ENCODE measurements around the gene ABHD1.

The ABHD1 gene

GRCh38 chr2:27121906-27122305, 1.7 kb upstream of the ABHD1 start:
- no peak for TF ChIP-seq CREB5 (CRISPR knock-in tag; IDR thresholded peaks at IDR 0.05; ENCODE audit: low read depth)
- TF ChIP-seq, protein P1, sequence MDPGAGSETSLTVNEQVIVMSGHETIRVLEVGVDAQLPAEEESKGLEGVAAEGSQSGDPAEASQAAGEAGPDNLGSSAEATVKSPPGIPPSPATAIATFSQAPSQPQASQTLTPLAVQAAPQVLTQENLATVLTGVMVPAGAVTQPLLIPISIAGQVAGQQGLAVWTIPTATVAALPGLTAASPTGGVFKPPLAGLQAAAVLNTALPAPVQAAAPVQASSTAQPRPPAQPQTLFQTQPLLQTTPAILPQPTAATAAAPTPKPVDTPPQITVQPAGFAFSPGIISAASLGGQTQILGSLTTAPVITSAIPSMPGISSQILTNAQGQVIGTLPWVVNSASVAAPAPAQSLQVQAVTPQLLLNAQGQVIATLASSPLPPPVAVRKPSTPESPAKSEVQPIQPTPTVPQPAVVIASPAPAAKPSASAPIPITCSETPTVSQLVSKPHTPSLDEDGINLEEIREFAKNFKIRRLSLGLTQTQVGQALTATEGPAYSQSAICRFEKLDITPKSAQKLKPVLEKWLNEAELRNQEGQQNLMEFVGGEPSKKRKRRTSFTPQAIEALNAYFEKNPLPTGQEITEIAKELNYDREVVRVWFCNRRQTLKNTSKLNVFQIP (CRISPR knock-in tag; IDR thresholded peaks at IDR 0.05; ENCODE audit: borderline replicate concordance, low read depth), result no peak
- no peak for TF ChIP-seq ZFP30 (CRISPR knock-in tag; IDR thresholded peaks at IDR 0.05)
- ATAC-seq, result no peak

DNA sequence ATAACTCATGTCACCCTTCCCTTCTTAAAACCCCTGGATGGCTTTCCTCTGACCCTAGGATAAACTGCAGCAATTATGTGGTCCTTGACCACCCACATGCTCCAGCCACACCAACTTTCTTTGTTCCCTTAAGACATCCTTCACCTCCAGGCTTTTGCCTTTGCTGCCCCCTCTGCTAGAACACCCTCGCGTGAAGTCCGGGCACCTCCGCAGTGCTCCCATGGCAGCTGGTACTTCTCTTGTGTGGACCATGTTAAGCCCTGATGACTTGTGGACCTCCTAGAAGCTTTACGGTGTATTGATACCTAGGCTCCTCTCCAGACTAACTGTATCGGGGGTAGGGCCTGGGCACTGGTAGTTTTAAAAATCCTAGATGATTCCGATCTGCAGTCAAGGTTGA, 824 bp upstream of the ABHD1 start:
- no peak for ATAC-seq
- TF ChIP-seq GLIS3 (CRISPR knock-in tag; IDR thresholded peaks at IDR 0.05), result no peak
- TF ChIP-seq ZC3H10 (CRISPR knock-in tag; IDR thresholded peaks at IDR 0.05), result no peak

DNA sequence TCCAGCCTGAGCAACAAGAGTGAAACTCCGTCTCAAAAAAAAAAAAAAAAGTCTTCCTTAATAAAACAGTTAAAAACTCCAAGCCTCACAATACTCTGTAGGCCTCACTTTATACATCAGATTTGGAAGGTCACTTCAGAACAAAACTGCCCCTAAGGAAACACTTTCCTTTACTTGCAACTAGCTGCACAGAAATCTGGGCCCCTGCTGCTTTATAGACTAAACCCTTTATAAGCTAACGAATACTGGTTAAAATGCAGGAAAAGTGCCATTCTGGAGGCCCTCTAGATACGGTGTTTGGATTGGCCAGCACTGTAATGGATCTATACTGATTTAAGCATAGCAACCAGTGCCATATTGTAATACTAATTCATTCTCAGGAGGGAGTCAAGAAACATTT, 1.5 kb downstream of the ABHD1 start:
- no peak for ATAC-seq
- TF ChIP-seq ZNF565 (CRISPR knock-in tag; conservative IDR thresholded peaks at IDR 0.05; ENCODE audit: low read depth), result no peak
- TF ChIP-seq, protein P2, sequence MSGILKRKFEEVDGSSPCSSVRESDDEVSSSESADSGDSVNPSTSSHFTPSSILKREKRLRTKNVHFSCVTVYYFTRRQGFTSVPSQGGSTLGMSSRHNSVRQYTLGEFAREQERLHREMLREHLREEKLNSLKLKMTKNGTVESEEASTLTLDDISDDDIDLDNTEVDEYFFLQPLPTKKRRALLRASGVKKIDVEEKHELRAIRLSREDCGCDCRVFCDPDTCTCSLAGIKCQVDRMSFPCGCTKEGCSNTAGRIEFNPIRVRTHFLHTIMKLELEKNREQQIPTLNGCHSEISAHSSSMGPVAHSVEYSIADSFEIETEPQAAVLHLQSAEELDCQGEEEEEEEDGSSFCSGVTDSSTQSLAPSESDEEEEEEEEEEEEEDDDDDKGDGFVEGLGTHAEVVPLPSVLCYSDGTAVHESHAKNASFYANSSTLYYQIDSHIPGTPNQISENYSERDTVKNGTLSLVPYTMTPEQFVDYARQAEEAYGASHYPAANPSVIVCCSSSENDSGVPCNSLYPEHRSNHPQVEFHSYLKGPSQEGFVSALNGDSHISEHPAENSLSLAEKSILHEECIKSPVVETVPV (CRISPR knock-in tag; IDR thresholded peaks at IDR 0.05), result no peak
- TF ChIP-seq, protein P3, sequence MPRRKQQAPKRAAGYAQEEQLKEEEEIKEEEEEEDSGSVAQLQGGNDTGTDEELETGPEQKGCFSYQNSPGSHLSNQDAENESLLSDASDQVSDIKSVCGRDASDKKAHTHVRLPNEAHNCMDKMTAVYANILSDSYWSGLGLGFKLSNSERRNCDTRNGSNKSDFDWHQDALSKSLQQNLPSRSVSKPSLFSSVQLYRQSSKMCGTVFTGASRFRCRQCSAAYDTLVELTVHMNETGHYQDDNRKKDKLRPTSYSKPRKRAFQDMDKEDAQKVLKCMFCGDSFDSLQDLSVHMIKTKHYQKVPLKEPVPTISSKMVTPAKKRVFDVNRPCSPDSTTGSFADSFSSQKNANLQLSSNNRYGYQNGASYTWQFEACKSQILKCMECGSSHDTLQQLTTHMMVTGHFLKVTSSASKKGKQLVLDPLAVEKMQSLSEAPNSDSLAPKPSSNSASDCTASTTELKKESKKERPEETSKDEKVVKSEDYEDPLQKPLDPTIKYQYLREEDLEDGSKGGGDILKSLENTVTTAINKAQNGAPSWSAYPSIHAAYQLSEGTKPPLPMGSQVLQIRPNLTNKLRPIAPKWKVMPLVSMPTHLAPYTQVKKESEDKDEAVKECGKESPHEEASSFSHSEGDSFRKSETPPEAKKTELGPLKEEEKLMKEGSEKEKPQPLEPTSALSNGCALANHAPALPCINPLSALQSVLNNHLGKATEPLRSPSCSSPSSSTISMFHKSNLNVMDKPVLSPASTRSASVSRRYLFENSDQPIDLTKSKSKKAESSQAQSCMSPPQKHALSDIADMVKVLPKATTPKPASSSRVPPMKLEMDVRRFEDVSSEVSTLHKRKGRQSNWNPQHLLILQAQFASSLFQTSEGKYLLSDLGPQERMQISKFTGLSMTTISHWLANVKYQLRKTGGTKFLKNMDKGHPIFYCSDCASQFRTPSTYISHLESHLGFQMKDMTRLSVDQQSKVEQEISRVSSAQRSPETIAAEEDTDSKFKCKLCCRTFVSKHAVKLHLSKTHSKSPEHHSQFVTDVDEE (CRISPR knock-in tag; IDR thresholded peaks at IDR 0.05), result no peak
- no peak for TF ChIP-seq OSR1 (CRISPR knock-in tag; IDR thresholded peaks at IDR 0.05)
- no peak for TF ChIP-seq ZNF8 (CRISPR knock-in tag; IDR thresholded peaks at IDR 0.05)
- TF ChIP-seq PPARA (CRISPR knock-in tag; IDR thresholded peaks at IDR 0.05; ENCODE audit: borderline replicate concordance), result no peak
- TF ChIP-seq CREB5 (CRISPR knock-in tag; IDR thresholded peaks at IDR 0.05; ENCODE audit: low read depth), result no peak
- no peak for TF ChIP-seq ZNF70 (CRISPR knock-in tag; IDR thresholded peaks at IDR 0.05)
- TF ChIP-seq ARNTL (CRISPR knock-in tag; IDR thresholded peaks at IDR 0.05; ENCODE audit: borderline replicate concordance, low read depth), result no peak
- TF ChIP-seq CSDC2 (CRISPR knock-in tag; IDR thresholded peaks at IDR 0.05), result no peak
- TF ChIP-seq ZFP3 (CRISPR knock-in tag; IDR thresholded peaks at IDR 0.05), result no peak
- no peak for TF ChIP-seq GLIS3 (CRISPR knock-in tag; IDR thresholded peaks at IDR 0.05)

GRCh38 chr2:27126252-27126710, 2.7 kb downstream of the ABHD1 start:
- TF ChIP-seq GLIS3 (CRISPR knock-in tag; IDR thresholded peaks at IDR 0.05) (no peak), TOX (CRISPR knock-in tag; IDR thresholded peaks at IDR 0.05; ENCODE audit: borderline replicate concordance) (no peak), TCF4 (CRISPR knock-in tag; IDR thresholded peaks at IDR 0.05; ENCODE audit: borderline replicate concordance) (no peak), ARNTL (CRISPR knock-in tag; IDR thresholded peaks at IDR 0.05; ENCODE audit: borderline replicate concordance, low read depth) (no peak), SNAI2 (CRISPR knock-in tag; IDR thresholded peaks at IDR 0.05) (no peak), ISL1 (CRISPR knock-in tag; IDR thresholded peaks at IDR 0.05) (no peak), CREB5 (CRISPR knock-in tag; IDR thresholded peaks at IDR 0.05; ENCODE audit: low read depth) (no peak), ESRRG (CRISPR knock-in tag; IDR thresholded peaks at IDR 0.05) (no peak), ZFP3 (CRISPR knock-in tag; IDR thresholded peaks at IDR 0.05) (no peak), OSR1 (CRISPR knock-in tag; IDR thresholded peaks at IDR 0.05) (no peak), PATZ1 (CRISPR knock-in tag; IDR thresholded peaks at IDR 0.05; ENCODE audit: borderline replicate concordance) (no peak)
- TF ChIP-seq, protein P1 (CRISPR knock-in tag; IDR thresholded peaks at IDR 0.05; ENCODE audit: borderline replicate concordance, low read depth), result no peak
- no peak for ATAC-seq
